Astrocyte of the spinal cord (primary cell): ENCODE measurements around the gene NPDC1.

ENCODE experiments used
- DNase-seq: peaks from one replicate; pipeline ENCODE4 v3.0.0; 2011; ENCODE audit warnings: low read depth, low spot score
- H3K4me3 ChIP-seq: 2 replicates; pipeline ENCODE4 v1.5.1; 2011; ENCODE audit warnings: low read depth, mild to moderate bottlenecking, low read length, moderate library complexity
- CTCF ChIP-seq: IDR thresholded peaks from 2 replicates; pipeline ENCODE4 v1.5.1; 2012; ENCODE audit warnings: low read depth, mild to moderate bottlenecking, low read length, inconsistent platforms
- in situ Hi-C: cut with HindIII; loops from 2 replicates; pipeline ENCODE4 v1.10.0; 2017; ENCODE audit warnings: low sequenced_read_pairs

Gene NPDC1

GRCh38 chr9:137074657-137075274, 28.8 kb upstream of the NPDC1 start:
- in situ Hi-C loops: no loop called here
- no peak overlapping the region for H3K4me3 ChIP-seq
- no peak for TF ChIP-seq CTCF
- no peak for DNase-seq

- DNase-seq: no peak
- TF ChIP-seq CTCF: no peak
- no peak overlapping the region for H3K4me3 ChIP-seq
- in situ Hi-C loops: no loop called here
Observed at GRCh38 chr9:137073992-137074399, 28.0 kb upstream of the NPDC1 start.

GRCh38 chr9:137071282-137071681, 25.3 kb upstream of the NPDC1 start:
- in situ Hi-C loops: no loop called here
- no peak overlapping the region for H3K4me3 ChIP-seq
- no peak for TF ChIP-seq CTCF
- no peak for DNase-seq

GRCh38 chr9:137070906-137071275, 24.9 kb upstream of the NPDC1 start:
- peak; percentile 10 for TF ChIP-seq CTCF
- peak overlapping the region; percentile 40 for H3K4me3 ChIP-seq
- in situ Hi-C loops: no loop called here
- DNase-seq: no peak

GRCh38 chr9:137070201-137070905, 24.4 kb upstream of the NPDC1 start, which contains the start of gene SAPCD2:
Gene SAPCD2, minus strand, starts transcription at chr9:137070557. Its CDS starts 97 bp downstream, at chr9:137070460.
- H3K4me3 ChIP-seq: peak within 1 kb of the TSS; percentile 43
- in situ Hi-C loops: no loop called here
- DNase-seq: peak; percentile 80
- no peak for TF ChIP-seq CTCF

- H3K4me3 ChIP-seq: peak overlapping the region; percentile 43
- TF ChIP-seq CTCF: no peak
- no peak for DNase-seq
- in situ Hi-C loops: no loop called here
Observed at GRCh38 chr9:137069508-137070091, 23.6 kb upstream of the NPDC1 start.
